ENCODE results near the gene TBX18.

GRCh38 chr6:84753173-84753572, 11.2 kb downstream of the TBX18 start:
- TF ChIP-seq CTCF (IDR thresholded peaks at IDR 0.05 in 2 of 3, conservative IDR thresholded peaks at IDR 0.05 in 1 of 3; ENCODE audit: control insufficient read depth in 2 of 3, extremely low read depth in 1 of 3, insufficient read depth in 1 of 3, low read depth in 3 of 3, low read length in 3 of 3) (no peak), ZSCAN29 (IDR thresholded peaks at IDR 0.05) (no peak), PBX3 (IDR thresholded peaks at IDR 0.05; ENCODE audit: insufficient replicate concordance, low read depth, low read length) (no peak), POLR2A (IDR thresholded peaks at IDR 0.05; ENCODE audit: low read depth, low read length) (no peak), CHD1 (IDR thresholded peaks at IDR 0.05; ENCODE audit: low read depth, low read length) (no peak), E2F4 (IDR thresholded peaks at IDR 0.05; ENCODE audit: low read depth, low read length) (no peak), YY1 (IDR thresholded peaks at IDR 0.05; ENCODE audit: low read depth, low read length) (no peak), EZH2 (IDR thresholded peaks at IDR 0.05; ENCODE audit: borderline replicate concordance, control insufficient read depth, low read depth, low read length) (no peak)

Data from GM12878 (cell line).